OCI-LY7 (cell line): ENCODE results near the gene SRCIN1.

Experiments used
- CTCF ChIP-seq: fragments of 200-600 bp; sonication (generic); conservative IDR thresholded peaks from 2 replicates; pipeline ENCODE4 v1.5.1; 2014; ENCODE audit warnings: mild to moderate bottlenecking, antibody characterized with exemption, low read length, moderate library complexity, mixed read lengths
- EZH2phosphoT487 ChIP-seq: fragments of 200-600 bp; sonication (generic); IDR thresholded peaks from 2 replicates; pipeline ENCODE4 v1.6.1; 2018; ENCODE audit warnings: low read depth, borderline replicate concordance, mild to moderate bottlenecking, mixed run types, antibody characterized with exemption, low read length, moderate library complexity, mixed read lengths

DNA sequence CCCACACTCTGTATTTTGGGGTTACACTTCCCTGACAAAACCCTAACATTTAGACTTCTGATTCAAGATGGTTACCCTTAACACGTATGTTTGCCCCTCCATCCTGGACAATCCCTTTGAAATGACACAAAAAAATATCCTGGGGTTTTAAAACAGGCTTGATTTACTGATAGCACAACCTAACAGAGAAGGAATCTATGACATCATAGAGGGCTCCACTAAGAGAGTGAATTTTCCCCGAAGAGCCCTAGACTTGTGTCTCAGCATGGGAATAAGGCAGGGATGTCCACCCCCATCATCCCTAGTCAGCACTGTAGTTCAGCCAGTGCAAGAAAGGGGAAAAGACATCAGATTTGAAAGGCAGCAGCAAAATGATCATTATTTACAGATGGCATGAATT is 15.8 kb upstream of the SRCIN1 start:
- TF ChIP-seq CTCF: no peak
- TF ChIP-seq EZH2phosphoT487: no peak
